ENCODE results near the gene CCDC150. TPM values are rescaled to one million over a fixed set of nuclear protein-coding genes. Genes with fewer than 3 reads are reported as not detected.

CCDC150 gene
- total RNA-seq, 4 donors from 2014 or later = 0.94 to 3.2 (median 1.5) TPM

DNA sequence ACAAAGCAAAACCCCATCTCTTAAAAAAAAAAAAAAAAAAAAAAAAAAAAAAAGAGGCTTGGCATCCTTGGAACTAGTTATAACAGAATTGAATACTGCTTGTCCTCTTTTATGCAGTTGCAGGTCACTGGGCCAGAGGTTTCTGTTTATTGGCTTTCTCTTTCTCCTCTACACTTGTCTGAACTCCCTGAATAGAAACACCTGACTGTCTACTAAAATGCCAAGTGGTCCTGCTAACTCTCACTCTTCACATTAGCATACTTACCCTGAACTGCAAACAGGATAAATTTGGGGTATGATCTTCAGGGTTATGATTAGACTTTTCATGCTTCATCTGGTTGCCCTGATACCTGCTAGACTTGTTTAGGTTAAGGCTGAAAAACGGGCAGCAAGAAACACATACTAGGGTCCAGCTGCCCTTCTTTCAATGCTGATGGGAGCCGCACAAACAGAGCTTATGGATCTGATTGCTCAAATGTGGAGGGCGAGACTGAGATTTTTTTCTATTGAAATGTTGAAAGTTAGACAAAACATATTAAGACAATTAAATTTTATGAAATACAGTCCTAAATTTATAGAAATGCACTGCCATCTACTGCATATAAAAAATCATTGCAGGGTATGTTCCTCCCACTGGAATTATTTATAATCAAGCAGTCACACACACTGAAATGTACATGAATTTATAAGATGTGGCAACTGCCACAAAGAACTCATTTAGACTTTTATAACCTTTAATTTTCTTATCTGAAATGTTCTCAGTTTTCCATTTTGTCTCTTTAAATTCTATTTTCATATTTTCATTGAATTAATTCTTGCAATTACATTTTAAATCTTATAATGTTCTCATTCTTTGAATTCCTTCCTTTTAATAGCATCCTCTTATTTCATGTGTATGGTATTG is 119.2 kb downstream of the CCDC150 start:
- DNase-seq = no peak
- no peak overlapping the region for H3K4me3 ChIP-seq (replicated peaks in 1 of 3)
- H3K36me3 ChIP-seq = peaks cover 0 to 7% of the 10 kb centered on the region in 2 donors
- 71 to 74% methylated on average over 3 of the region's 3 CpGs for WGBS, 2 donors
- intact Hi-C loops (cut with DNase I) = no loop called here
- H3K27me3 ChIP-seq = no peaks in the 10 kb centered on the region
- H3K27ac ChIP-seq = no peak overlapping the region
- TF ChIP-seq POLR2A (IDR thresholded peaks at IDR 0.05) = no peak
- TF ChIP-seq, protein P1, sequence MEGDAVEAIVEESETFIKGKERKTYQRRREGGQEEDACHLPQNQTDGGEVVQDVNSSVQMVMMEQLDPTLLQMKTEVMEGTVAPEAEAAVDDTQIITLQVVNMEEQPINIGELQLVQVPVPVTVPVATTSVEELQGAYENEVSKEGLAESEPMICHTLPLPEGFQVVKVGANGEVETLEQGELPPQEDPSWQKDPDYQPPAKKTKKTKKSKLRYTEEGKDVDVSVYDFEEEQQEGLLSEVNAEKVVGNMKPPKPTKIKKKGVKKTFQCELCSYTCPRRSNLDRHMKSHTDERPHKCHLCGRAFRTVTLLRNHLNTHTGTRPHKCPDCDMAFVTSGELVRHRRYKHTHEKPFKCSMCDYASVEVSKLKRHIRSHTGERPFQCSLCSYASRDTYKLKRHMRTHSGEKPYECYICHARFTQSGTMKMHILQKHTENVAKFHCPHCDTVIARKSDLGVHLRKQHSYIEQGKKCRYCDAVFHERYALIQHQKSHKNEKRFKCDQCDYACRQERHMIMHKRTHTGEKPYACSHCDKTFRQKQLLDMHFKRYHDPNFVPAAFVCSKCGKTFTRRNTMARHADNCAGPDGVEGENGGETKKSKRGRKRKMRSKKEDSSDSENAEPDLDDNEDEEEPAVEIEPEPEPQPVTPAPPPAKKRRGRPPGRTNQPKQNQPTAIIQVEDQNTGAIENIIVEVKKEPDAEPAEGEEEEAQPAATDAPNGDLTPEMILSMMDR (IDR thresholded peaks at IDR 0.05) = peak in 2 of 6 experiments; percentile 17 to 25
- no peaks in the 10 kb centered on the region for H3K9me3 ChIP-seq
- no peaks in the 10 kb centered on the region for H3K4me1 ChIP-seq

DNA sequence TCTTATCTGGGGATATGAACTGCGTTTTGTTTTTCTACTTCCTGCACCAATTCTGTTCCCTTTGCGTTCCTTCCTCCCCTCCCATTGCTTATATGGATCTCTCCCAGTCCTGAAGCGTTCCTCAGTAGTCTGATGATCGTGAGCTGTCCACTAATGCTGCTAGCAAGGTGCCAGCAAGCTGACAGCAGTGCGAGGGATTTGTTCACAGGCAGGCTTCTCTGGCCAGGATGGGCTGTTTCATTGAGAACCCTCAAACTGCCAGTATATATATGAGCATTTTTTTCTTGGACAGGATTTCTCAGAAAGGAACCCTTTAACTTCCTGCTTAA is 119.8 kb downstream of the CCDC150 start:
- Histone ChIP-seq H3K4me1 (no peaks in the 10 kb centered on the region), H3K4me3 (replicated peaks in 1 of 3) (no peak overlapping the region), H3K27ac (no peak overlapping the region), H3K9me3 (no peaks in the 10 kb centered on the region), H3K27me3 (no peaks in the 10 kb centered on the region), H3K36me3 (peaks cover 2 to 7% of the 10 kb centered on the region in 2 donors)
- 65 to 73% methylated on average over 5 of the region's 5 CpGs for WGBS, 2 donors
- no peak for DNase-seq
- TF ChIP-seq, protein P1 (IDR thresholded peaks at IDR 0.05) = no peak
- no peak for TF ChIP-seq POLR2A (IDR thresholded peaks at IDR 0.05)
- intact Hi-C loops (cut with DNase I) = no loop called here

DNA sequence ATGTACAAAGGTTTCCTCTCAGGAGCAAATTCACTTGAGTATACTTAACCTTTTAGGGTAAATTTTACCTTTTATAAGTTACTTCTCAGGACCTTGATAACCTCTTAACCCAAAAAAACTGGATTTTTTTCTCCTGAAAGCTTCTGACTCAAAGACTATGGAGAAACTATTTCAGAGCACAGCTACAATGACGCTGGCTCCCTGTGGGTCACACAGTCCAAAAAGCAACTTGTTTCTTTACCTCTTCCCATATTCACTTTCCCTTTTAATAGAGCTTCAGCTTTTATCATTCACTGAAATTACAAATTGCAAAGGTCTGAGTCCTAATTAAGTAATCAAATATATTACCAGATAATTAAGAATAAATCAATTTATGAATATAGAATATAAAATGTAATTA is 127.6 kb downstream of the CCDC150 start:
- 88 to 90% methylated on average over 1 of the region's 1 CpG for WGBS, 2 donors
- H3K4me3 ChIP-seq (replicated peaks in 1 of 3) = no peak overlapping the region
- no peaks in the 10 kb centered on the region for H3K27me3 ChIP-seq
- TF ChIP-seq, protein P1 (IDR thresholded peaks at IDR 0.05) = no peak
- no peak for TF ChIP-seq POLR2A (IDR thresholded peaks at IDR 0.05)
- intact Hi-C loops (cut with DNase I) = no loop called here
- no peaks in the 10 kb centered on the region for H3K9me3 ChIP-seq
- H3K4me1 ChIP-seq = no peaks in the 10 kb centered on the region
- no peak overlapping the region for H3K27ac ChIP-seq
- DNase-seq = no peak
- peaks cover 21 to 34% of the 10 kb centered on the region in 2 donors for H3K36me3 ChIP-seq

Small RNAs within 50 kb of the gene (small RNA-seq; reads per million reads assigned to genes)
- not detected for gene RF00424

Other genes with a start within 250 kb of the CCDC150 start
- 10 to 100 TPM; 22.9 to 34.7 (median 30.7) TPM for gene HECW2, start 46.2 kb upstream of the CCDC150 start, total RNA-seq
- gene GTF3C3, start 160.0 kb downstream of the CCDC150 start, total RNA-seq = 10 to 100 TPM; 32.0 to 46.0 (median 38.5) TPM
- gene C2orf66, start 169.6 kb downstream of the CCDC150 start, total RNA-seq = not detected

Measured in thyroid gland (tissue), 4 donors.